ENCODE measurements around the gene SLC10A7.

SLC10A7 gene

GRCh38 chr4:146439437-146439836 is 82.3 kb downstream of the SLC10A7 start:
- DNase-seq (ENCODE audit: low read depth): no peak

GRCh38 chr4:146437778-146438177 is 84.0 kb downstream of the SLC10A7 start:
- DNase-seq (ENCODE audit: low read depth): no peak

- DNase-seq (ENCODE audit: low read depth): no peak
Measured at GRCh38 chr4:146436423-146437162, 85.1 kb downstream of the SLC10A7 start.

GRCh38 chr4:146435962-146436361 is 85.8 kb downstream of the SLC10A7 start:
- no peak for DNase-seq (ENCODE audit: low read depth)

GRCh38 chr4:146432065-146432464 is 89.7 kb downstream of the SLC10A7 start:
- no peak for DNase-seq (ENCODE audit: low read depth)

GRCh38 chr4:146428298-146428697 is 93.4 kb downstream of the SLC10A7 start:
- DNase-seq (ENCODE audit: low read depth): no peak

- no peak for DNase-seq (ENCODE audit: low read depth)
Measured at GRCh38 chr4:146417822-146418221, 103.9 kb downstream of the SLC10A7 start.

- DNase-seq (ENCODE audit: low read depth): no peak
Measured at GRCh38 chr4:146415829-146416228, 105.9 kb downstream of the SLC10A7 start.

- DNase-seq (ENCODE audit: low read depth): no peak
Measured at GRCh38 chr4:146407669-146408084, 114.1 kb downstream of the SLC10A7 start.

GRCh38 chr4:146407257-146407656 is 114.5 kb downstream of the SLC10A7 start:
- DNase-seq (ENCODE audit: low read depth): no peak

- DNase-seq (ENCODE audit: low read depth): no peak
Measured at GRCh38 chr4:146401274-146401673, 120.5 kb downstream of the SLC10A7 start.

- no peak for DNase-seq (ENCODE audit: low read depth)
Measured at GRCh38 chr4:146398896-146399445, 122.8 kb downstream of the SLC10A7 start.

- DNase-seq (ENCODE audit: low read depth): no peak
Measured at GRCh38 chr4:146398404-146398803, 123.3 kb downstream of the SLC10A7 start.

- no peak for DNase-seq (ENCODE audit: low read depth)
Measured at GRCh38 chr4:146389561-146389960, 132.2 kb downstream of the SLC10A7 start.

GRCh38 chr4:146382194-146382593 is 139.5 kb downstream of the SLC10A7 start:
- DNase-seq (ENCODE audit: low read depth): no peak

GRCh38 chr4:146381263-146381872 is 140.4 kb downstream of the SLC10A7 start:
- no peak for DNase-seq (ENCODE audit: low read depth)

- DNase-seq (ENCODE audit: low read depth): peak; percentile 38
Measured at GRCh38 chr4:146379744-146380143, 142.0 kb downstream of the SLC10A7 start.

GRCh38 chr4:146371812-146372211 is 149.9 kb downstream of the SLC10A7 start:
- DNase-seq (ENCODE audit: low read depth): peak; percentile 35

- peak; percentile 78 for DNase-seq (ENCODE audit: low read depth)
Measured at GRCh38 chr4:146370841-146371240, 150.9 kb downstream of the SLC10A7 start.

- peak; percentile 28 for DNase-seq (ENCODE audit: low read depth)
Measured at GRCh38 chr4:146369446-146369845, 152.3 kb downstream of the SLC10A7 start.

GRCh38 chr4:146368209-146368608 is 153.5 kb downstream of the SLC10A7 start:
- peak; percentile 18 for DNase-seq (ENCODE audit: low read depth)

- DNase-seq (ENCODE audit: low read depth): no peak
Measured at GRCh38 chr4:146367347-146367746, 154.4 kb downstream of the SLC10A7 start.

GRCh38 chr4:146359771-146360170 is 162.0 kb downstream of the SLC10A7 start:
- peak; percentile 9 for DNase-seq (ENCODE audit: low read depth)
